GF-D8 (cell line): Measurements from ENCODE around the gene KEAP1.

Experiments
- DNase-seq: peaks from one replicate; lab custom pipeline; 2025; lab: John Stamatoyannopoulos, UW

Gene KEAP1

DNA sequence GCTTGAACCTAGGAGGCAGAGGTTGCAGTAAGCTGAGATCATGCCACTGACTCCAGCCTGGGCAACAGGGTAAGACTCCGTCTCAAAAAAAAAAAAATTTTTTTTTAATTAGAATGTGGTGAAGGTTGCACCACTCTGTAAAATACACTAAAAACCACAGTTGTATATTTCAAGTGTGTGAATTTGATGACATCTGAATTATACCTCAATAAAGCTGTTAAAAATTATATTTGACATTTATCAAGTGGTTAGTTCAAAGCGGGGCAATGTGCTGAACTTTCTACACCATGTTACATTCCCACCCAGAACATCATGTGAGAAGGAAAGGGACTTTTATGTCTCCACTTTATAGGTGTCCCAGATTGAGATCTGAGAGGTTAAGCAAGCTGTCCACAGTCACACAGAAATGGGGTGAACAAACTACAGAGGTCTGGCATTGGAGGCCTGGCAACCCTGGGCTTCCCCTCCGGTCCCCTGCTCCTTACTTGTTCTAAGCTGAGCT is 20.0 kb upstream of the KEAP1 start:
- no peak for DNase-seq

DNA sequence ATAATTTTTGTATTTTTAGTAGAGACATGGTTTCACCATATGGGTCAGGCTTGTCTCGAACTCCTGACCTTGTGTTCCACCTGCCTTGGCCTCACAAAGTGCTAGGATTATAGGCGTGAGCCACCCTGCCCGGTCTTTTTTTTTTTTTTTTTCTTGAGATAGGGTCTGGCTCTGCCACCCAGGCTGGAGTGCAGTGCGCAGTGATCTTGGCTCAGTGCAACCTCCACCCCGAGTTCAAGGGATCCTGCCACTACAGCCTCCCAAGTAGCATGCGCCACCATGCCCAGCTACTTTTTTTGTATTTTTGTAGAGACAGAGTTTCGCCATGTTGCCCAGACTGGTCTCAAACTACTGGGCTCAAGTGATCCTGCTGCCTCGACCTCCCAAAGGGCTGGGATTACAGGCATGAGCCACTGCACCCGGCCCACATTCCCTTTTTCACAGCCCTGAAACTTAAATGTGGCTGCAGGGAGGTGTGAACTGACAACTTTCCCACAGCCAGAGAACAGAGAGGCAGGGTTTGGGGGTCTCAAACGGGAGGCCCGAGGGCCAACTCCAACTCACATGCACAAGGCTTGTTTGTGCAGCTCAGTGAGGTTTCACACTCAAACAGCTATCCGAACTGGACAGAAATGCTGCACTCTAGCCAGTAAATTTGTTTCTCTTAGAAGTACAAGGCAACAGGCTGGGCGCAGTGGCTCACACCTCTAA is 18.5 kb upstream of the KEAP1 start:
- no peak for DNase-seq

DNA sequence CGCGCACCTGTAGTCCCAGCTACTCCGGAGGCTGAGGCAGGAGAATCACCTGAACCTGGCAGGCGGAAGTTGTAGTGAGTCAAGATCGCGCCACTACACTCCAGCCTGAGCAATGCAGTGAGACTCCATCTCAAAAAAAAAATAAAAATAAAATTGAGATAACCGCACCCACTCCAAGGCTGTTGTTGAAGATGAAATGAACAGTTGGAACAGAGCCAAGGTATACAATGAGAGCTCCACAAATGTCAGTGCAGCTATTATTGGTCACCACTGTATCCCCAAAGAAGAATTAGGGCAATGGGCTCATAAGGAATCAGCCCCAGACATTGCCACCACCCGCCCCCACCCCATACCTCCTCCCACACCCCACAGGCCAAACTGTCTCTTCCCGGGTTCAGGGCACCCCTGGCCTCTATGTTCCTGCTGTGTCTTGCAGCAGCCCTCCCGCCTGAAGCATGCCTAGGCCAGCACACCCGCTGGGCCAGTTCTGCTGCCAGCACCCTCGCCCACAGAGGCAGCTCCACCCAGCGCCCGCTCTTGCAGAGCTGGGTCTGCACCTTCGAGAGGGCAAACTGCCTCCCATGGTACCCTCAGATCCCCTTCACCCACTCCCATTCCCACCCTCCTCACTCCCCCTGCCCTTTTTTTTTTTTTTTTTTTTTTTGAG is 17.6 kb upstream of the KEAP1 start:
- DNase-seq, result no peak

DNA sequence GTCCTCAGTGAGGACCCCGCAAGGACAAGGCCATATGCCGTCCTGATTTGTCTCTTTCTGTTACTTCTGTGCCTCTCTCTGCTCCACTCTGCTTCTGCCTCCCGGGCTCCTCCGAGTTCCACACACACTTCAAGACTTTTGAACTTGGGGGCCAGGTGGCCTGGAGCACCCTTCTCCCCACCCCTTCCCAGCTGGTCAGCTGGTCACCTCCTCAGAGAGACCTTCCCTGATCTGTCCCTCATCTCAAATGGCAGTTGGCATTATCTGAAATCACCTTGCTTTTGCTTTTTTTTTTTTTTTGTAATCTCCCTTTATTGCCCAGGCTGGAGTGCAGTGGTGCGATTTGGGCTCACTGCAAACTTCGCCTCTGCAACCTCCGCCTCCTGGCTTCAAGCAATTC is 16.3 kb upstream of the KEAP1 start:
- DNase-seq, result no peak

DNA sequence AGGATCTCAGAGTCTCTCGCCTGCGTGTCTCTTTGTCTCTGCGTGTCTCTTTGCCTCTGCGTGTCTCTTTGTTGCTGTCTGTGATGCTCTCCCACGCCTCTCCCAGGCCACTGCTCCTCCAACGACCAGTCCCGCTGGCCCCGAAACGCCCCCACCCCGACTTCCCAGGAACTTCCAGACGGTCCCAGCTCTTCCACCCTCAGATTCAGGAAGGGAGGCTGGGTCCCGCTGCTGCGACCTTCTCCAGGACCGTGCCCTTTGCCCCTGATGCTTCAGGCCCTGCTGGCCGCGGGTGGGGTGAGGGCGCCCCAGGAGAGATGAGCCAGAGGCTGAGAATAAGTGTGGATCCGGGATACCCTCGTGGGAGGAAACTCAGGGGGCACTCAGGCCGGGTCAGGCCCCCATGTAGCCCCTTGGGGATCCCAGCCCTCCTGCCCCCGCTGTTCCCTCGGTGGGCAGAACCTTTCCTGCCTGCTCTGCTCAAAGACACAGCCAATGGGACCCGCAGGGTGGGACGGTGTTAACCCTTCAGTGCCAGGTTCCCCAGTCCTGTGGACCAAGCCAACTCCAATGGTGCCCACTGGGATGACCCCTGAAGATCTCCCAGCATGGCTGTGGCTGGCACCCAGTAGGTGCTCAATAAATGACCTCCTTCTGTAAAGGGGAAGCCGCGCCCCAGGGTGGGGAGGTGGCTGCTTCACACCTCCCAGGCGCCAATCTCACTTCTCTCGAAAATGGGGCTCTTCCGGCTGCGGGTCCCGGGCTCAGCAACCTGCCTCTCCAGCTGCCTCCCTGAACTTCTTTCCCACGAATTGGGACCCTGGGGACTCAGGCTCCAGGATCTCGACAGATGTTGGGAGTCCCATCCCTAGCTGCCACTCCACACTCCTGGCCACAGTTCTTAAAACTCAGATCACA is 15.5 kb upstream of the KEAP1 start:
- no peak for DNase-seq

DNA sequence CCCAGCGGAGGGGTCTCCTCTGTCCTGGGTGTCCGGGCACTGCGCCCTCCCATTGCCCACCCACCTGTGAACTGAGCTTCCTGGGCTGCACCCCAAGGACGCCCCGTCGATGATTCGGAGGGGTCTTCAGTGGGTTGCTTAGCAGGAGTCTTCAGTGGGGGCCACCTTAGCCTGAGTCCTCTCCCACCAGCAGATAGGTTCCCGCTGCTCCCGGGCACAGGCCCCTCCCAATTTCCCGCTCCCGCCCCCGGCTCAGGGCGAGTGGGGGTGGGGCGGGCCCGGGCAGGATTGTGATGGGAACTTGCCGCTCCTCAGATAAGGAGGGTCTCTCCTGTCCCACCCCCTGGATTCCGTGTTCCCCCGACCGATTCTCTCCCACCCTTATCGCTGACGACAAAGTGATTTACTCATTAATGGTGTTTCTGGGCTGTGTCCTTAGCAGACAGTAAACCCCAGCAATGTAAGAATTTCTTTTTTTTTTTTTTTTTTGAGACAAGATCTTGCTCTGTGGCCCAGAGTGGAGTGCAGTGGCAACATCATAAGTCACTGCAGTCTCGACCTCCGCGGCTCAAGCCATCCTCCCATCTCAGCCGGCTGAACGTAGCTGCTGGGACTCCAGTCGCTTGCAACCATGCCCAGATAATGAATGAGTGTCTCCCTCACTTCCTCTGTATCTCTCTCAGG is 14.7 kb upstream of the KEAP1 start:
- no peak for DNase-seq

DNA sequence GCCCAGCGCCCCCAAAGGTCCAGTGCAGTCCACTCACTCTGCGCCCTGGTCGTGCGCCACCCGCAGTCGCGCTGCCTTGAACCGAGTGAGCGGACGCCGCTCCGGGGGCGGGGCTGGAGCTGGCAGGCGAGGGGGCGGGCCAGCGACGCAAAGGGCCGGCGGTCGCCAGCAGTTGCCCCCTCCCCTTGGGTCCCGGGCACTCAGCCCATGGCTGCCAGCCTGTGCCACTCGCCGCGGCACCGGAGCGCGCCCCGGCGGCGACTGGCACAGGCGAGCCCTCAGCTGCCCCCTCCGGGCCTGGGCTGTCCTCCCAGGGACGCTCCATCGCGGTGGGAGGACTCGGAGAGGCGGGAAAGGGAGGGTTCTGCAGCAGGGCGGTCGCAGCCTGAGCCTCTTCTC is 14.2 kb upstream of the KEAP1 start, which contains the start of gene S1PR5:
Gene S1PR5 (minus strand): TSS at position 87 of the 399 bp plus-strand sequence. CDS start 2,436 bp downstream, outside the sequence.
- DNase-seq, result no peak

DNA sequence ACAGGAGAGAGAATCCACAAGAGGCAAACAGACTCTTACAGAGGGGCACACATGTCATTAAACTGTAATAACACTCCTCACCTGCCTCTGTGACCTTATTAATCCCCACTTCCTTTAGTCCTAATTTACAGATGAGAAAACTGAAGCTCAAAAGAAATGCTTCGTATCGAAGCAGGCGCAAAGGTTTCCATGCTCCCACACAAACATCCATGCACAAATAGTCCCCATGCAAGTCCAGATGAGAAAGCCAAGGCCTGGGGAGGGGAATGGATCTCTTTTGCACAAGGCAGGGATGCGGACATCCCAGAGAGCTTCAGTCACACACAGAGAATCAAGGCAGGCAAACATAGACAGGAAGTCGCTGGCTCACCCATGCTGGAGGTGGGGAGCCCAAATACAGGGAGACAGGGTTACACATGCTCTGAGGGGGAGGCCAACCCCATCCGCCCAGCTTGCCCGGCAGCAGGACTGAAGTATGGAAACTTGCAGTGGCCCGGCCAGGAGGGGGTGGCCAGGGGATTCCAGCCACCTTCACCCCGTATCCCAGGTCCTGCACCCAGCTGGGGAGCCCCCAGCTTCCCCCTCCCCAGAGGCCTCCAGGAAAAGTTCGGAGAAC is 13.6 kb upstream of the KEAP1 start:
- DNase-seq, result no peak

DNA sequence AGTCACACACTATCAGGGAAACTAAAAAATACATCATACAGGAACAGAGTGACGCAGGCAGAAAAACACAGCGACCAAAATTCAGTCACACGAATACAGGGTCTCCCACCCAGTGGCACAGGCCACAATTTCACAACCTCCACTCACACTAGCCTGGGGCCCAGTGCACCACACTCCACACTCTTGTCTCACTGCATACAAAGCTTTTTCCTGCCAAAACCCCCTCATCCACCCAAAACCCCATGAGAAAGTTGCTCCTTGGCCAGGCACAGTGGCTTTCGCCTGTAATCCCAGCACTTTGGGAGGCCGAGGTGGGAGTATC is 12.9 kb upstream of the KEAP1 start:
- DNase-seq, result no peak

DNA sequence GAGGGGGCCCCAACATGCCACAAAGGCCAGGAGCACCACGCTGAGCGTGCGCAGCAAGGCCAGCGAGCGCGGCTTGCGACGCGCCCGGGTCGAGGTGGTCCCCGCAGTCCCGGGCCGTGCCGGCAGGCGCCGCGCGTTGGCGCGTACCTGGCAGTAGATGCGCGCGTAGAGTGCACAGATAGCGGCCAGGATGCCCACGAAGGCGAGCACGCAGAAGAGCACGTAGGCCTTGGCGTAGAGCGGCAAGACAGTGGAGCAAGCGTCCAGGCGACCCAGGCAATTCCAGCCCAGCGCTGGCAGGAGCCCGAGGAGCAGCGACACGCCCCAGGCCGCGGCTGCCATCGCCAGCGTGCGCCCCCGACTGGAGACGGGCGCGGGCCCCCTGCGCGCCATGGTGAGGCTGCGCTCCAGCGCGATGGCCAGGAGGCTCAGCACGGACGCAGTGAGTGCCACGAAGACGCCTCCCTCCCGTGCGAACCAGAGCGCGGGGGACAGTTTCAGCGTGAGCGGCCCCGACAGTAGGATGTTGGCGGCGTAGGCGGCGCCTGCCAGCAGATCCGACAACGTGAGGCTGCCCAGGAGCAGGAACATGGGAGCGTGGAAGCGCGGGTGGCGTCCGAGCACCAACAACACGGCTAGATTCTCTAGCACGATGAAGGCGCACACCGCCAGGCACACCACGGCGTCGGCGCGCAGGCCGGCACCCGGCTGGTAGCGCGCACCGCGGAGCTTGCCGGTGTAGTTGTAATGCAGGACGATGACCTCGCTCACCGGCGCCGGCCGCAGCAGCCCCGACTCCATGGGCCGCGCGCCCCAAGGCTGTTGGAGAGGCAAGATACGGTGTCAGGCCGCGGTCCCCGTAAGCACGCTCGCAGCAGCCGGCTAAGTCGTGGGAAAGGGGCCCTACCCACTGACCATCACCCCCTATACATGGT is 11.3 kb upstream of the KEAP1 start:
- no peak for DNase-seq

DNA sequence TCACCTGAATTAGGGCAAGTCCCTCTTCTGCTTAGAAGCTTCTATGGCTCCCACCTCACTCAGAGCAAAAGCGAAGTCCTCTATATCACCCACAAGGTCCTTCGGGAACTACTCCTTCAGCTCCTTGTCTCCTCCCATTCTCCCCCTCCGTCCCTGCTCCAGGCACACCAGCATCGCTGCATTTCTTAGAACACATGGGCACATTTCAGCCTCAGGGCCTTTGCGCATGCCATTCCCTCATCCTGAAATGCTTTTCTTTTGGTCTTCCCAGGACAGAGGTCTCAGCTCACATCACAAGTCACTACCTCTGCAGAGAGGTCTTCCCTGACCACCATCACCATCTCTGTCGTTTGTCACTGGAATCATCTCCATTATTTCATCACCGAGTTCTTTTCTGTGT is 10.1 kb upstream of the KEAP1 start:
- no peak for DNase-seq

DNA sequence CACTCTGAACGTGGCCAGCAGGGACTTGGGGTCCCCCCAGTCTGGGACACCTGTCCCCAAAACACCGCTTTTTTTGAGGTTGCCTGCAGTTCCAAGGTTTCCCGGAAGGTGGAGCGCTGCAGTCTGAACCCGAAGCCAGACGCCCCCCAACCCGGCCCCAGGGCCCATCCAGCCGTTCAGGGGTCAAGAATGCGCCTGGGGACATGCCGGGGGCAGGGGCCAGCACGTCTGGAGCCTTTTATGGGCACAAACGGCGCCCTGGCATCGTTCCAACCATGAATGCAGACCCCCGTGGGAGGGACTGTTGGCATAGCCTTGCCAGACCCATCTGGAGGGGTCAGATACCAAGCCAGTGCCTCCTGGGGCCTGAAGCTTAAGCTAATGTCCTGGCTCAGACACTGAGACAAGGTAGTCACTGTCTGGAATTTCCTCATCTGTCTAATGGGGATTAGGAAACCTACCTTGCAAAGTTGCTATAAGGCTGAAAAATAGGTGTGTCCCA is 7.2 kb upstream of the KEAP1 start:
- no peak for DNase-seq

DNA sequence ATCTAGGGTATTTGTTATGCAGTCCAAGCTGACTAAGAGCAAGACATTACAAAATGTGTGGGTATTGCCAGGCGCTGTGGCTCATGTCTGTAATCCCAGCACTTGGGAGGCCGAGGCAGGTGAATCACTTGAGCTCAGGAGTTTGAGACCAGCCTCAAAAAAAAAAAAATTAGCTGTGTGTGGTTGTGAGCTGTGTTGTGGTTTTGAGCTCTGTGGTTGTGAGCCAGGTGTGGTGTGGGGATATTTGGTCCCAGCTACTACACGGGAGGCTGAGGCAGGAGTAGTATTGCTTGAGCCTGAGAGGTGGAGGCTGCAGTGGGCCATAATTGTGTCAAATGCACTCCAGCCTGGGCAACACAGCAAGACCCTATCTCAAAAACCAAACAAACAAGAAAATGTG is 5.6 kb upstream of the KEAP1 start:
- DNase-seq, result no peak

DNA sequence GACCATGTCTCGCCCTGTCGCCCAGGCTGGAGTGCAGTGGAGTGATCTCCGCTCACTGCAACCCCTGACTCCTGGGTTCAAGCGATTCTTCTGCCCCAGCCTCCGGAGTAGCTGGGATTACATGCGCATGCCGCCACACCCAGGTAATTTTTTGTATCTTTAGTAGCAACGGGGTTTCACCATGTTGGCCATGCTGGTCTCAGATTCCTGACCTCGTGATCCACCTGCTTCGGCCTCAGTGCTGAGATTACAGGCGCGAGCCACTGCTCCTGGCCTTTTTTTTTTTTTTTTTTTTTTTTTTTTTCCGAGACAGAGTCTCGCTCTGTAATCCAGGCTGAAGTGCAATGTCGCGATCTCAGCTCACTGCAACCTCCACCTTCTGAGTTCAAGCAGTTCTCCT is 4.9 kb upstream of the KEAP1 start:
- no peak for DNase-seq

DNA sequence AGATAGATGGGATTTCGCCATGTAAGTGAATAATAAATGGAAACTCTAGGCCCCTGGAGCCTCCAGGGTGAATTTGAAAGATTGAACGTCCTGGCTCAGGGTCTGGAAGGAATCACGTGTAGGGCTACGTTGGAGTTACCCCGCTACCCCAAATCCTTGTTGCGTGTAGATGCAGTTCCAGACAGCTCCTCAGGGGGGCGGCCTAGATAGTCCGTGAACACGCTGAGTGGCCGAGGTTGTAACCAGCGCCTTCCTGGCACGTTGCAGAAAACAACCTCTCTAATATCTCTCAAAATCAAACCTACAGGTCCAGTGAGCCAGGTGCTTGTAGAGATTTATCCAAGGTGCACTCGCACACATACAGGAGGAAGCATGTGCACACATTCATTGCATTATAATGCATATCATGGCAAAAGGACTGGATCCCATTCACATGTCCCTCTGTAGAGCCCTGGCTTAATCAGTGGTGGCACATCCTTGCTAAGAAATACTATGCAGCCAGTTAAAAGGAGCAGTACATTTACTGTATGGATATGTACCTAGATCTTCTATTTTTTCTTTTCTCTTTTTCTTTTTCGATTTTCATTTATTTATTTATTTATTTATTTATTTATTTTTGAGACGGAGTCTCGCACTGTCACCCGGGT is 2.5 kb upstream of the KEAP1 start:
- DNase-seq, result peak; percentile 40

DNA sequence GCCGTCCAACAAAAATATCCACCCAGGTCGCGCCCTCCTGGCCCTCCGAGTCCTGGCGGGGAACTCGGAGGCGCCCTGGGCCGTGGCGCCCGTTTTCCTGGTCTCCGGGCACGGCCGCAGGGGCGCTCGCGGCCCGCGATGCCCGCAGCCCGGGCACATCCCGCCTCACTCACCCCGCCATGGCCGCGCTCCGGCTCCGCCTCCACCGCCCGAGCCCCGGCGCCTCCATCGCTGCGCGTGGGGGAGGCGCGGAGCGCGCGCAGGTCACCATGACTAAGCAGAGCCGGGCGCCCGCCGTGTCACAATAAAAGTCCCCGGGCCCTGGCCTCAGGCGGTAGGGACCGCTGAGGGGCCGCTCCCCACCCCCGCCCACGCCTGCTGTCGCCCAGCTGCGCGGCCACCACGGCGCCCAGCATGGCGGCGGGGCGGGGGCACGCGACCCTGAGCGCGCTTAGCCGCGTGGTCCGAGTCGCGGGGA is 593 bp downstream of the KEAP1 start:
- DNase-seq, result peak; percentile 83

DNA sequence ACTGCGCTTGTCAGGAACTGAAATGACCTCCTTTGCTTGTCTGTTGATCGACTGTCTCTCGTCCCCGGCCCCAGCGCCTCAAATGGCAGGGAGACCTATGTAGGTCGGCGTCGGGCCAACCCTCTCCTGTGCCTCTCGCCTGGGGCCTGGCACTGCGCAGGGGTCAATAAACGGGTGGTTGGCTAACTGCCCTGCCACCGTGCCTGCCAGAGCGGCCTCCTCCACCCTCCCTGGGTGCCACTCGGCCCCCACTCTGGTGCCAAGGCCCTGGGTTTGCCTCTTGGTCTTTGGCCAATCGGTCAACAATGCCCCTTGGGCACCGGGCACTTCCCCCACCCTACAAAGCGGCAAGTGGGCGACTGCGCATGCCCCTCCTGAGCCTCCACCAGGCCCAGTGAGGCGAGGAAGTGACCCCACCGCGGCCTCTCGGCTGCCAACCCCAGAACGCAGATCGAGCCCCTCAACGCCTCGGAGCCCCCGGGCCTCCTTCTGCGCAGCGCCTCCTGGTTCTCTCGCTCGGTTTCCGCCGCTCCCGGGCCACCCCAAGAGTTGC is 1.1 kb downstream of the KEAP1 start:
- peak; percentile 22 for DNase-seq

DNA sequence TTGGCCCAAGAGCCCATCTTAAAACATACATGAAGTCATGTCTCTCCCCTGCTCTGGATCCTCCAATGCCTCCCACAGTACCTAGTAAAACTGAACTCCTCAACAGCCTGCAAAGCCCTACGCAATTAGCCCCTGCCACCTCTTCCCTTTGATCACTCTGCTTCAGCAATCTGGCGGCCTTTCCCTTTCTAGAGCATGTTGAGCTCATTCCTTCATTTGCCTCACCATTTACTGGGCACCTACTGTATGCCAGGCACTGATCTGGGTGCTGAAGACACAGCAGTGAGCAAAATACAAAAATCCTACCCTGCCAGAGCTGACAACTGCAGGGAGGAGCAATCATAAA is 2.9 kb downstream of the KEAP1 start:
- no peak for DNase-seq

DNA sequence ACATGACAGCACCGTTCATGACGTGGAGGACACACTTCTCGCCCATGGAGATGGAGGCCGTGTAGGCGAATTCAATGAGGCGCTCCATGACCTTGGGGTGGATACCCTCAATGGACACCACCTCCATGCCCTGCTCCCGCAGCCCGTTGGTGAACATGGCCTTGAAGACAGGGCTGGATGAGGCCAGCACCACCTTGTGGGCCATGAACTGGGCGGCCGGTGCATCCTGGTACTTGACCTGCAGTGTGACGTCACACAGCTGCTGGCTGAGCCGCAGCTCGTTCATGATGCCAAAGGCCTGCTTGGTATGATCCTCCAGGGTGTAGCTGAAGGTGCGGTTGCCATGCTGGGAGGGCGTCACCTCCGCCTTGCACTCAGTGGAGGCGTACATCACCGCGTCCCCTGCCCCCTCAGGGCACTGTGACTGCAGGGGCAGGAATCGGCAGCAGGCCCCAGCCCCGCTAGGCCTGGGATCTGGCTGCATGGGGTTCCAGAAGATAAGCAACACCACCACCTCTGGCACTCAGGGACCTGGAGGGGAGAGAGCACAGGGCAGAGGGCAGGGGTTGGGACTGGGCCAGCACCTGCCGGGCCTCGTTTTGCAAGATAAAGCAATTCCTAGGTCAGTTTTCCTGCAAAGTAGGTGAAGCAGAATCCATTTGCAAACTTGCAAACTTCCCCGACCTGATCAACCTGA is 3.5 kb downstream of the KEAP1 start:
- no peak for DNase-seq
